Mucosa of descending colon (tissue), 3 donors: ENCODE measurements around the gene RUBCN. TPM values are rescaled to one million over a fixed set of nuclear protein-coding genes. Genes with fewer than 3 reads are reported as not detected.
"Not testable (repeated sequence)": the region's sequence is repeated elsewhere in the genome, so short reads cannot be mapped to it uniquely, and the experiment has no call there.

ENCODE experiments used
- ATAC-seq: fragments of 200-7000 bp; cut with Tn5 transposase; one replicate; pipeline ENCODE4 v1.9.1; 2020; ENCODE audit warnings: mild to moderate bottlenecking, moderate library complexity
- DNase-seq, 3 donors: peaks; one replicate each; pipeline ENCODE4 v3.0.0-alpha.2; 2020
- H3K36me3 ChIP-seq: fragments of 200-600 bp; one replicate; pipeline ENCODE4 v1.8.0; 2021; ENCODE audit warnings: low read depth, mild to moderate bottlenecking
- H3K4me1 ChIP-seq: fragments of 200-600 bp; one replicate; pipeline ENCODE4 v1.8.0; 2021; ENCODE audit warnings: low read depth, mild to moderate bottlenecking
- H3K4me3 ChIP-seq: fragments of 200-600 bp; one replicate; pipeline ENCODE4 v1.8.0; 2021; ENCODE audit warnings: mild to moderate bottlenecking
- H3K9me3 ChIP-seq: fragments of 200-600 bp; one replicate; pipeline ENCODE4 v1.8.0; 2021; ENCODE audit warnings: mild to moderate bottlenecking
- intact Hi-C, 2 donors: fragments of 100-400 bp; cut with DNase I in 1 of 2; cut with micrococcal nuclease in 1 of 2; formaldehyde crosslinking; loops; one replicate each; pipeline versions ENCODE4 v1.11.0 to v1.11.1; 2022; cut with DNase I, micrococcal nuclease
- total RNA-seq, 3 donors: library from RNA; stranded (reverse); fragmentation: NEBNext Ultra II Directional in 2 of 3; extraction: Animal tissue kit (Norgen Biotek cat#: 25700) in 2 of 3; gene quantifications; one replicate each; pipeline versions ENCODE4 v1.2.1 to v1.2.4, GENCODE V29; 2021 to 2023
- TF ChIP-seq, protein P1 (sequence below): fragments of 200-600 bp; IDR thresholded peaks from one replicate; pipeline ENCODE4 v1.8.0; 2022; ENCODE audit warnings: antibody characterized with exemption, mild to moderate bottlenecking
- donor health status: DM: no; HTN: no; CAD: no; lungs with moderate emphysema.
- donor health status: DM: no; HTN: no; CAD: no.
- donor health status: DM: no; HTN: yes; CAD: no.

Gene RUBCN
- total RNA-seq, 3 donors from 2014 or later, result 18.8 to 27.6 (median 23.5) TPM

GRCh38 chr3:197674741-197675562 is 61.8 kb downstream of the RUBCN start:
- intact Hi-C loops, result no loop called here
- TF ChIP-seq, protein P1, sequence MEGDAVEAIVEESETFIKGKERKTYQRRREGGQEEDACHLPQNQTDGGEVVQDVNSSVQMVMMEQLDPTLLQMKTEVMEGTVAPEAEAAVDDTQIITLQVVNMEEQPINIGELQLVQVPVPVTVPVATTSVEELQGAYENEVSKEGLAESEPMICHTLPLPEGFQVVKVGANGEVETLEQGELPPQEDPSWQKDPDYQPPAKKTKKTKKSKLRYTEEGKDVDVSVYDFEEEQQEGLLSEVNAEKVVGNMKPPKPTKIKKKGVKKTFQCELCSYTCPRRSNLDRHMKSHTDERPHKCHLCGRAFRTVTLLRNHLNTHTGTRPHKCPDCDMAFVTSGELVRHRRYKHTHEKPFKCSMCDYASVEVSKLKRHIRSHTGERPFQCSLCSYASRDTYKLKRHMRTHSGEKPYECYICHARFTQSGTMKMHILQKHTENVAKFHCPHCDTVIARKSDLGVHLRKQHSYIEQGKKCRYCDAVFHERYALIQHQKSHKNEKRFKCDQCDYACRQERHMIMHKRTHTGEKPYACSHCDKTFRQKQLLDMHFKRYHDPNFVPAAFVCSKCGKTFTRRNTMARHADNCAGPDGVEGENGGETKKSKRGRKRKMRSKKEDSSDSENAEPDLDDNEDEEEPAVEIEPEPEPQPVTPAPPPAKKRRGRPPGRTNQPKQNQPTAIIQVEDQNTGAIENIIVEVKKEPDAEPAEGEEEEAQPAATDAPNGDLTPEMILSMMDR, result no peak
- peak in 1 of 3 donors; percentile 27 for DNase-seq
- Histone ChIP-seq H3K36me3 (no peaks in the 10 kb centered on the region), H3K9me3 (no peaks in the 10 kb centered on the region), H3K4me1 (no peaks in the 10 kb centered on the region), H3K4me3 (no peak overlapping the region)
- peak; percentile 48 for ATAC-seq

DNA sequence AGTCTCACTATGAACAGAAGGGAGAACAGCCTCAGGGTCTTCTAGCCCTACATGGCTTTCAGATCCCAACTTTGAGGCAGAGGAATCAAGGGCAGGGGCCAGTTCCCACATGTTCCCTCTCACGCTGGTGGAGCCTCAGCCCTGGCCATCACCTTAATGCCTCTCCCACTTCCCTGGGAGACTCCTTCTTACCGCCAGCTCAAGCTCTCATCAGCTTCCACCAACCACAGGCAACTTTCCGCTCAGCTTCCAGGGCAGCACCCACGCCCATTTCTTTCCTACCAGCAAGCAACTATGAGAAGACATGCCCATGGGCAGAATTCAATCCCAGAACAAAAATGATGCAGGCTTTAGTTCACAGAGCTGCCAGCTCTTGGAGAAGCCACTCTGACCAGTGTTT is 63.5 kb downstream of the RUBCN start:
- intact Hi-C loops, result no loop called here
- H3K4me3 ChIP-seq, result no peak overlapping the region
- no peaks in the 10 kb centered on the region for H3K4me1 ChIP-seq
- no peaks in the 10 kb centered on the region for H3K36me3 ChIP-seq
- TF ChIP-seq, protein P1, result no peak
- ATAC-seq, result no peak
- H3K9me3 ChIP-seq, result no peaks in the 10 kb centered on the region
- no peak for DNase-seq

- H3K4me1 ChIP-seq, result no peaks in the 10 kb centered on the region
- TF ChIP-seq, protein P1, result no peak
- no peaks in the 10 kb centered on the region for H3K9me3 ChIP-seq
- no peak overlapping the region for H3K4me3 ChIP-seq
- ATAC-seq (no peak), DNase-seq (no peak)
- intact Hi-C loops, result no loop called here
- no peaks in the 10 kb centered on the region for H3K36me3 ChIP-seq
Measured at GRCh38 chr3:197670361-197670760, 66.3 kb downstream of the RUBCN start.

GRCh38 chr3:197667968-197668367 is 68.7 kb downstream of the RUBCN start:
- H3K4me3 ChIP-seq, result no peak overlapping the region
- no peaks in the 10 kb centered on the region for H3K4me1 ChIP-seq
- intact Hi-C loops, result no loop called here
- no peak for DNase-seq
- TF ChIP-seq, protein P1, result no peak
- H3K36me3 ChIP-seq, result no peaks in the 10 kb centered on the region
- H3K9me3 ChIP-seq, result no peaks in the 10 kb centered on the region
- no peak for ATAC-seq

GRCh38 chr3:197667293-197667692 is 69.4 kb downstream of the RUBCN start:
- H3K4me1 ChIP-seq, H3K9me3 ChIP-seq, H3K4me3 ChIP-seq, H3K36me3 ChIP-seq, DNase-seq, intact Hi-C loops, ATAC-seq: not testable (repeated sequence)

- H3K4me1 ChIP-seq, intact Hi-C loops, H3K36me3 ChIP-seq, ATAC-seq, H3K4me3 ChIP-seq, H3K9me3 ChIP-seq: not testable (repeated sequence)
- DNase-seq, result peak in 1 of 3 donors; percentile 34
Measured at GRCh38 chr3:197666221-197666842, 70.4 kb downstream of the RUBCN start.

GRCh38 chr3:197665549-197665948 is 71.2 kb downstream of the RUBCN start:
- H3K4me3 ChIP-seq, H3K36me3 ChIP-seq, H3K4me1 ChIP-seq, DNase-seq, intact Hi-C loops, H3K9me3 ChIP-seq: not testable (repeated sequence)
- ATAC-seq, result peak; percentile 4

- peak; percentile 97 for ATAC-seq
- intact Hi-C loops, result not testable (repeated sequence)
Measured at GRCh38 chr3:197665142-197665491, 71.6 kb downstream of the RUBCN start.

DNA sequence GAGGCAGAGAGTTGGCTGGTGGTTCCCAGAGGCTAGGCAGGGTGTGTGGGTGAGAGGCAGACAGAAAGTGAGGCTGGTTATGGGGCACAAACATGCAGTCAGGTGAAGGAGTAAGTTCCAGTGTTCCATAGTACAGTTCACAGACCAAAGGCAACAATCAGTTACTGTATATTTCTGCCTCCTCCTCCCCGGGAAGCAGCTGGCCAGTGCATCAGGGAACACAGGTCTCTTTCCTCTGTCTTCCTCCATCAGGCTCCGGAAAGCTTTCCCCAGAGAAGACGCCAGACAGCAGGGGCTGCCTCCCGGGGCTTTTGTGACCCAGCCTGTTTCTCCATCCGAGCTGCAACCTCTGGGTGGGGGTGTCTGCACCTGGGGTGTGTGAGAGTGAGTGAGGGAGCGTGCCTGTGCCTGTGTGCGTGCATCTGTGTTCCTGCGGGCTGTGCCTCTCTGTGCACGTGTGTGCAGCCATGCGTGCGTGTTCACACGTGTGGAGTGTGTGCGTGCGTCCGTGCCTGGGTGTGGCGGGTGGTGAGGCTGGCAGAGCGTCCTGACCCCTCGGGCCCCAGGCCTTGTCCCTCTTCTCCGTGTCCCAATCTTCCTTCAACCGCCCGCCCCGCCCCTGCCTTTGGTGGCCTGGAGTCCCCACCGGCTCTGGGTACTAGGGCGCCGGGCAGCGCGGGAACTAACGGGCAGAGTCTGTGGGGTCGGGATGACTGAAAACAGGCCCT is 72.1 kb downstream of the RUBCN start:
- ATAC-seq (peak; percentile 72), DNase-seq (peak in 1 of 3 donors; percentile 45)
- intact Hi-C loops, H3K9me3 ChIP-seq, H3K4me3 ChIP-seq, H3K4me1 ChIP-seq, H3K36me3 ChIP-seq: not testable (repeated sequence)

More at GRCh38 chr3:197665142-197665491, 71.6 kb downstream of the RUBCN start:
- H3K4me1 ChIP-seq, H3K4me3 ChIP-seq, DNase-seq, H3K36me3 ChIP-seq, H3K9me3 ChIP-seq: not testable (repeated sequence)
